Measurements from ENCODE around the gene LAMB4.

Gene LAMB4

GRCh38 chr7:108009873-108010272, 120.3 kb downstream of the LAMB4 start:
- no peaks in the 10 kb centered on the region for H3K9me3 ChIP-seq (ENCODE audit: control insufficient read depth, low read length)
- 91 to 95% methylated on average over 4 of the region's 4 CpGs for WGBS, 2 experiments
- no peaks in the 10 kb centered on the region for H3K4me1 ChIP-seq (ENCODE audit: control insufficient read depth, insufficient read depth, low read length)
- H3K4me3 ChIP-seq (ENCODE audit: insufficient read depth, low read depth, low read length): no peak overlapping the region
- H3K27me3 ChIP-seq (ENCODE audit: control insufficient read depth, insufficient read depth, low read length, poor library complexity, severe bottlenecking): peaks cover 31% of the 10 kb centered on the region
- H3K27ac ChIP-seq (ENCODE audit: insufficient read depth, low read depth, low read length, poor library complexity, severe bottlenecking): no peak overlapping the region
- H3K36me3 ChIP-seq (ENCODE audit: control insufficient read depth, insufficient read depth, low read length): no peaks in the 10 kb centered on the region

GRCh38 chr7:108008827-108009226, 121.3 kb downstream of the LAMB4 start:
- Histone ChIP-seq H3K36me3 (ENCODE audit: control insufficient read depth, insufficient read depth, low read length) (no peaks in the 10 kb centered on the region), H3K4me1 (ENCODE audit: control insufficient read depth, insufficient read depth, low read length) (no peaks in the 10 kb centered on the region), H3K9me3 (ENCODE audit: control insufficient read depth, low read length) (no peaks in the 10 kb centered on the region), H3K27me3 (ENCODE audit: control insufficient read depth, insufficient read depth, low read length, poor library complexity, severe bottlenecking) (peaks cover 41% of the 10 kb centered on the region), H3K4me3 (ENCODE audit: insufficient read depth, low read depth, low read length) (no peak overlapping the region), H3K27ac (ENCODE audit: insufficient read depth, low read depth, low read length, poor library complexity, severe bottlenecking) (no peak overlapping the region)

GRCh38 chr7:108008240-108008639, 121.9 kb downstream of the LAMB4 start:
- no peaks in the 10 kb centered on the region for H3K9me3 ChIP-seq (ENCODE audit: control insufficient read depth, low read length)
- H3K27me3 ChIP-seq (ENCODE audit: control insufficient read depth, insufficient read depth, low read length, poor library complexity, severe bottlenecking): peaks cover 47% of the 10 kb centered on the region
- no peaks in the 10 kb centered on the region for H3K36me3 ChIP-seq (ENCODE audit: control insufficient read depth, insufficient read depth, low read length)
- H3K27ac ChIP-seq (ENCODE audit: insufficient read depth, low read depth, low read length, poor library complexity, severe bottlenecking): no peak overlapping the region
- no peaks in the 10 kb centered on the region for H3K4me1 ChIP-seq (ENCODE audit: control insufficient read depth, insufficient read depth, low read length)
- 87 to 89% methylated on average over 2 of the region's 4 CpGs for WGBS, 2 experiments
- H3K4me3 ChIP-seq (ENCODE audit: insufficient read depth, low read depth, low read length): no peak overlapping the region

GRCh38 chr7:108007762-108008161, 122.4 kb downstream of the LAMB4 start:
- Histone ChIP-seq H3K4me1 (ENCODE audit: control insufficient read depth, insufficient read depth, low read length) (no peaks in the 10 kb centered on the region), H3K9me3 (ENCODE audit: control insufficient read depth, low read length) (no peaks in the 10 kb centered on the region), H3K4me3 (ENCODE audit: insufficient read depth, low read depth, low read length) (no peak overlapping the region), H3K36me3 (ENCODE audit: control insufficient read depth, insufficient read depth, low read length) (no peaks in the 10 kb centered on the region), H3K27me3 (ENCODE audit: control insufficient read depth, insufficient read depth, low read length, poor library complexity, severe bottlenecking) (peaks cover 52% of the 10 kb centered on the region), H3K27ac (ENCODE audit: insufficient read depth, low read depth, low read length, poor library complexity, severe bottlenecking) (no peak overlapping the region)
- WGBS, 2 experiments: 77 to 78% methylated on average over 3 of the region's 3 CpGs

GRCh38 chr7:108007261-108007660, 122.9 kb downstream of the LAMB4 start:
- no peaks in the 10 kb centered on the region for H3K36me3 ChIP-seq (ENCODE audit: control insufficient read depth, insufficient read depth, low read length)
- H3K4me3 ChIP-seq (ENCODE audit: insufficient read depth, low read depth, low read length): no peak overlapping the region
- peaks cover 57% of the 10 kb centered on the region for H3K27me3 ChIP-seq (ENCODE audit: control insufficient read depth, insufficient read depth, low read length, poor library complexity, severe bottlenecking)
- no peaks in the 10 kb centered on the region for H3K4me1 ChIP-seq (ENCODE audit: control insufficient read depth, insufficient read depth, low read length)
- WGBS, 2 experiments: 93 to 98% methylated on average over 3 of the region's 3 CpGs
- no peak overlapping the region for H3K27ac ChIP-seq (ENCODE audit: insufficient read depth, low read depth, low read length, poor library complexity, severe bottlenecking)
- H3K9me3 ChIP-seq (ENCODE audit: control insufficient read depth, low read length): no peaks in the 10 kb centered on the region

GRCh38 chr7:108004220-108005142, 125.7 kb downstream of the LAMB4 start:
- no peaks in the 10 kb centered on the region for H3K36me3 ChIP-seq (ENCODE audit: control insufficient read depth, insufficient read depth, low read length)
- no peak overlapping the region for H3K27ac ChIP-seq (ENCODE audit: insufficient read depth, low read depth, low read length, poor library complexity, severe bottlenecking)
- H3K27me3 ChIP-seq (ENCODE audit: control insufficient read depth, insufficient read depth, low read length, poor library complexity, severe bottlenecking): peaks cover 72% of the 10 kb centered on the region
- H3K4me3 ChIP-seq (ENCODE audit: insufficient read depth, low read depth, low read length): no peak overlapping the region
- peaks cover 4% of the 10 kb centered on the region for H3K4me1 ChIP-seq (ENCODE audit: control insufficient read depth, insufficient read depth, low read length)
- no peaks in the 10 kb centered on the region for H3K9me3 ChIP-seq (ENCODE audit: control insufficient read depth, low read length)
- WGBS, 2 experiments: 35 to 38% methylated on average over 13 of the region's 13 CpGs

GRCh38 chr7:108003599-108003935, 126.6 kb downstream of the LAMB4 start:
- no peaks in the 10 kb centered on the region for H3K9me3 ChIP-seq (ENCODE audit: control insufficient read depth, low read length)
- no peak overlapping the region for H3K27ac ChIP-seq (ENCODE audit: insufficient read depth, low read depth, low read length, poor library complexity, severe bottlenecking)
- WGBS, 2 experiments: 37 to 39% methylated on average over 15 of the region's 15 CpGs
- H3K27me3 ChIP-seq (ENCODE audit: control insufficient read depth, insufficient read depth, low read length, poor library complexity, severe bottlenecking): peaks cover 69% of the 10 kb centered on the region
- H3K4me1 ChIP-seq (ENCODE audit: control insufficient read depth, insufficient read depth, low read length): peaks cover 6% of the 10 kb centered on the region
- H3K4me3 ChIP-seq (ENCODE audit: insufficient read depth, low read depth, low read length): peak overlapping the region; percentile 59
- H3K36me3 ChIP-seq (ENCODE audit: control insufficient read depth, insufficient read depth, low read length): no peaks in the 10 kb centered on the region

- peak within 1 kb of the TSS; percentile 59 for H3K4me3 ChIP-seq (ENCODE audit: insufficient read depth, low read depth, low read length)
- H3K4me1 ChIP-seq (ENCODE audit: control insufficient read depth, insufficient read depth, low read length): peaks cover 6% of the 10 kb centered on the region
- peaks cover 69% of the 10 kb centered on the region for H3K27me3 ChIP-seq (ENCODE audit: control insufficient read depth, insufficient read depth, low read length, poor library complexity, severe bottlenecking)
- H3K36me3 ChIP-seq (ENCODE audit: control insufficient read depth, insufficient read depth, low read length): no peaks in the 10 kb centered on the region
- H3K27ac ChIP-seq (ENCODE audit: insufficient read depth, low read depth, low read length, poor library complexity, severe bottlenecking): no peak within 1 kb of the TSS
- 0% methylated on average over 75 of the region's 75 CpGs for WGBS, 2 experiments
- no peaks in the 10 kb centered on the region for H3K9me3 ChIP-seq (ENCODE audit: control insufficient read depth, low read length)
Observed at GRCh38 chr7:108002726-108003598, 127.2 kb downstream of the LAMB4 start, which contains the start of gene LAMB1. Gene LAMB1, minus strand, starts transcription at chr7:108003161. Its CDS starts 276 bp downstream, at chr7:108002885.

- WGBS, 2 experiments: 1% methylated on average over 75 of the region's 75 CpGs
- H3K4me1 ChIP-seq (ENCODE audit: control insufficient read depth, insufficient read depth, low read length): peaks cover 6% of the 10 kb centered on the region
- peak overlapping the region; percentile 59 for H3K4me3 ChIP-seq (ENCODE audit: insufficient read depth, low read depth, low read length)
- no peak overlapping the region for H3K27ac ChIP-seq (ENCODE audit: insufficient read depth, low read depth, low read length, poor library complexity, severe bottlenecking)
- H3K27me3 ChIP-seq (ENCODE audit: control insufficient read depth, insufficient read depth, low read length, poor library complexity, severe bottlenecking): peaks cover 64% of the 10 kb centered on the region
- H3K9me3 ChIP-seq (ENCODE audit: control insufficient read depth, low read length): no peaks in the 10 kb centered on the region
- peaks cover 2% of the 10 kb centered on the region for H3K36me3 ChIP-seq (ENCODE audit: control insufficient read depth, insufficient read depth, low read length)
Observed at GRCh38 chr7:108001764-108002725, 128.1 kb downstream of the LAMB4 start.

Data from ectodermal cell (in vitro differentiated cells).